ENCODE data around the gene SACM1L. TPM values are rescaled to one million over a fixed set of nuclear protein-coding genes. Genes with fewer than 3 reads are reported as not detected.

Gene SACM1L
- total and polyA plus RNA-seq, 2 donors (not counting 3 experiments of a cell fraction or from before 2014, with no cell fraction given): 11.9 to 39.9 TPM

GRCh38 chr3:45749880-45750279, 60.7 kb downstream of the SACM1L start:
- intact Hi-C loops (cut with micrococcal nuclease): no loop called here
- dilution Hi-C loops (cut with MboI; ENCODE audit: extremely low pct_ligation_motif_present, low sequenced_read_pairs): no loop called here
- Histone ChIP-seq H4K20me1 (replicated peaks; ENCODE audit: control insufficient read depth, extremely low read depth, insufficient read depth, low read length) (no peaks in the 10 kb centered on the region), H3K9me1 (replicated peaks; ENCODE audit: control insufficient read depth, extremely low read depth, insufficient read depth, low read length) (no peaks in the 10 kb centered on the region), H3K4me3 (replicated peaks in 1 of 3; ENCODE audit: insufficient read depth in 1 of 3, low read depth in 1 of 3, low read length in 3 of 3) (no peak overlapping the region), H3K27ac (ENCODE audit: insufficient read depth, low read depth, low read length) (no peak overlapping the region), H3K79me2 (ENCODE audit: control insufficient read depth, insufficient read depth, low read length) (no peaks in the 10 kb centered on the region), H3K4me2 (ENCODE audit: insufficient read depth, low read length) (no peak overlapping the region), H3K9me3 (replicated peaks; ENCODE audit: control insufficient read depth, insufficient read depth, low read length) (no peaks in the 10 kb centered on the region), H3K36me3 (ENCODE audit: control insufficient read depth in 2 of 2, extremely low read depth in 1 of 2, insufficient read depth in 2 of 2, low read length in 2 of 2) (peaks cover 4 to 18% of the 10 kb centered on the region in 2 experiments), H3K4me1 (ENCODE audit: control insufficient read depth, extremely low read depth, insufficient read depth, low read length) (no peaks in the 10 kb centered on the region), H3K27me3 (ENCODE audit: control insufficient read depth in 2 of 2, insufficient read depth in 2 of 2, low read length in 2 of 2) (no peaks in the 10 kb centered on the region), H3K9ac (replicated peaks; ENCODE audit: extremely low read depth, insufficient read depth, low read length) (no peak overlapping the region), H2AFZ (ENCODE audit: low read depth, low read length) (no peak overlapping the region)
- no TSS peak for BruUV-seq (replicated peaks)
- FAIRE-seq: no peak
- TF ChIP-seq EZH2 (IDR thresholded peaks at IDR 0.05; ENCODE audit: borderline replicate concordance, low read depth, low read length, severe bottlenecking) (no peak), POLR2A (IDR thresholded peaks at IDR 0.05; ENCODE audit: low read depth, low read length) (no peak), GATA2 (IDR thresholded peaks at IDR 0.05; ENCODE audit: insufficient read depth, insufficient read length, low read depth, low read length) (no peak), JUN (IDR thresholded peaks at IDR 0.05; ENCODE audit: borderline replicate concordance, insufficient read depth, insufficient read length, low read depth) (no peak), CTCF (IDR thresholded peaks at IDR 0.05; ENCODE audit: extremely low read depth in 1 of 2, insufficient read depth in 1 of 2, low read depth in 1 of 2, low read length in 2 of 2) (no peak), POLR2AphosphoS5 (IDR thresholded peaks at IDR 0.05; ENCODE audit: insufficient read depth, low read depth, low read length) (no peak), MYC (IDR thresholded peaks at IDR 0.05; ENCODE audit: low read depth, low read length) (no peak), FOS (IDR thresholded peaks at IDR 0.05; ENCODE audit: borderline replicate concordance, insufficient read depth, low read length) (no peak), MAX (IDR thresholded peaks at IDR 0.05; ENCODE audit: insufficient read depth, insufficient read length) (no peak)
- ChIA-PET CTCF (interaction anchor here (1.5 to 1.6 kb wide), 2 partner anchors 11 to 56 kb away, joined by 3 to 6 read pairs; no protein-coding TSS in a partner anchor), POLR2A (no interaction called here)
- DNase-seq (ENCODE audit: low read depth, low spot score): no peak

All from endothelial cell of umbilical vein (primary cell).